Right renal cortex interstitium (tissue), 3 donors: ENCODE measurements around the gene CAMK1. TPM values are rescaled to one million over a fixed set of nuclear protein-coding genes. Genes with fewer than 3 reads are reported as not detected.
A peak's percentile ranks its signal among the peaks of the same experiment; 100 is the strongest.

Experiments
- DNase-seq, 3 donors: peaks; one replicate each; pipeline ENCODE4 v3.0.0-alpha.2; 2013; ENCODE audit warnings: low read depth in 3 of 3, low spot score in 2 of 3
- polyA plus RNA-seq, 3 donors: library from polyadenylated mRNA; unstranded; fragments of 120-200 nt; gene quantifications; one replicate each; pipeline ENCODE4 v1.2.1, GENCODE V29; 2013; ENCODE audit not compliant: insufficient read length in 3 of 3

CAMK1 gene
- polyA plus RNA-seq, 3 donors, result 18.6 to 20.8 (median 20.4) TPM

GRCh38 chr3:9744162-9744561 is 25.6 kb downstream of the CAMK1 start:
- DNase-seq, result no peak

DNA sequence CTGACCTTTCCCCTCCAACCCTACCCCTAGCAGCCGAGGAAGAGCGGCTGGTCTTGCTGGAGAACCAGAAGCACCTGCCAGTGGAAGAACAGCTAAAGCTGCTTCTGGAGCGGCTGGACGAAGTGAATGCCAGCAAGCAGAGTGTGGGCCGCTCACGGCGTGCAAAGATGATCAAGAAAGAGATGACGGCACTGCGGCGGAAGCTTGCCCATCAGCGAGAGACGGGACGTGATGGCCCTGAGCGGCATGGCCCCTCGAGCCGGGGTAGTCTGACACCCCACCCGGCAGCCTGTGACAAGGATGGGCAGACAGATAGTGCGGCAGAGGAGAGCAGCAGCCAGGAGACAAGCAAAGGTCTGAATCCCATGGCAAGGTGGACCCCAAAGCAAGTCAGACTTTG is 26.2 kb downstream of the CAMK1 start:
- no peak for DNase-seq

DNA sequence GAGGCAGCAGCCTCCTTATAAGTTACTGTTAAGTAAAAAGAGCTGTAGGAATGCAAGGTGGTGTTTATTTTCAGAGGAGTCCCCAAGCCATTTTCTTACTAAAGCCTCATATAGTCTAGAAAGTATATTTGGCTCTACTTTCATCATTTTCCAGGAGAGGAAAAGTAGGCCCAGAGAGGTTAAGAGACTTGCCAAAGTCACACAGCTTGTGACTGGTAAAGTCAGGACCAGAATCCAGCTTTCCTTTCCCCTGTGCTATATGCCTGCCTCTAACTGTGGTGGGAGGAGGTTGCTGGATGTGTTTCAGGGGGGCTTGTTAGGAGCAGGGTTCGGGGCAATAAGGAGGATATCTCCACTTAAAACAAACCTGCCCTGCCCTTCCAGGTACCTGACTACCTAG is 27.2 kb downstream of the CAMK1 start:
- no peak for DNase-seq

DNA sequence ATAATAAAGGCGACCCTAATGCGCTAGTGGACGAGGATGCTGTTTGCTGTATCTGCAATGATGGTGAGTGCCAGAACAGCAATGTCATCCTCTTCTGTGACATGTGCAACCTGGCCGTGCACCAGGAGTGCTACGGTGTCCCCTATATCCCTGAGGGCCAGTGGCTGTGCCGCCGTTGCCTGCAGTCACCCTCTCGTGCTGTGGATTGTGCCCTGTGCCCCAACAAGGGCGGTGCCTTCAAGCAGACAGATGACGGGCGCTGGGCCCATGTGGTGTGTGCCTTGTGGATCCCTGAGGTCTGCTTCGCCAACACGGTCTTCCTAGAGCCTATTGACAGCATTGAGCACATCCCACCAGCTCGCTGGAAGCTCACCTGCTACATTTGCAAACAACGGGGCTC is 30.6 kb downstream of the CAMK1 start:
- DNase-seq, result no peak

DNA sequence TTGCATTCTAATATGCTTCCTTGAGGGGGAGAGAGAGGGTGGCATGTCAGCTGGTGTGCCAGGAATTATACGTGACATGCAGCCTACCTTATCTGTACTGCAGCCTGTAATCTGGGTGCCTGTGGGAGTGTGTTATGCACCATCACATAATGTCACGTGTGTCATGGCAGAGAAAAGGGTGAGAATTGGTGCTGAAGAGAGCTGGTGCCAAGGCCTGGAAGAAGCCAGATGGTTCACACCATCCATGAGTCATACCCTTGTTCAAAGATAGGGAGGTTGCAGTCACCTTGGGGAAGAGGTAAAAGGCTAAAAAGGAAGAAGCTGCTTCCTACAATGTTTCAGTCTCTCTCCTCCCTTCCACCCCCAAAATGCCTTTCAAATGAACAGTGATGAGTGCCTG is 32.9 kb downstream of the CAMK1 start:
- DNase-seq, result no peak

DNA sequence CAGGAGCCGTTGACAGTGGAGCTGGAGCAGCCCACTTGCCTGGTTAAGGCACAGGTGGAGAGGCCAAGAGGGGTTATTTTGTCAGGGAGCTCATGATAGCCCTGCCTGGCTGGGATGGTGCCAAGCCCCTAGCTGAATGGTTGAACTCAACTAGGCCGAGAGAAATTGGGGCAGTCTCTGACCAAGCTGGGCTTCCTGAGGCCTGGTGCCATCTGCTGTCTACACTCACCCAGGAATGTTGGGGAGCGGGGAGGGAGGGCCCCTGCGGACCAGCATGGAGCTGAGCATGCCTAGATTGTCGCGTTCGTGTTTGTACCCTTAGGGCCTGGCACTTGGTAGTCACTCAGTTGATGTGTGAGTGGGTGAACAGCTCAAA is 37.0 kb downstream of the CAMK1 start:
- DNase-seq, result no peak

GRCh38 chr3:9732080-9732739 is 37.5 kb downstream of the CAMK1 start:
- no peak for DNase-seq

DNA sequence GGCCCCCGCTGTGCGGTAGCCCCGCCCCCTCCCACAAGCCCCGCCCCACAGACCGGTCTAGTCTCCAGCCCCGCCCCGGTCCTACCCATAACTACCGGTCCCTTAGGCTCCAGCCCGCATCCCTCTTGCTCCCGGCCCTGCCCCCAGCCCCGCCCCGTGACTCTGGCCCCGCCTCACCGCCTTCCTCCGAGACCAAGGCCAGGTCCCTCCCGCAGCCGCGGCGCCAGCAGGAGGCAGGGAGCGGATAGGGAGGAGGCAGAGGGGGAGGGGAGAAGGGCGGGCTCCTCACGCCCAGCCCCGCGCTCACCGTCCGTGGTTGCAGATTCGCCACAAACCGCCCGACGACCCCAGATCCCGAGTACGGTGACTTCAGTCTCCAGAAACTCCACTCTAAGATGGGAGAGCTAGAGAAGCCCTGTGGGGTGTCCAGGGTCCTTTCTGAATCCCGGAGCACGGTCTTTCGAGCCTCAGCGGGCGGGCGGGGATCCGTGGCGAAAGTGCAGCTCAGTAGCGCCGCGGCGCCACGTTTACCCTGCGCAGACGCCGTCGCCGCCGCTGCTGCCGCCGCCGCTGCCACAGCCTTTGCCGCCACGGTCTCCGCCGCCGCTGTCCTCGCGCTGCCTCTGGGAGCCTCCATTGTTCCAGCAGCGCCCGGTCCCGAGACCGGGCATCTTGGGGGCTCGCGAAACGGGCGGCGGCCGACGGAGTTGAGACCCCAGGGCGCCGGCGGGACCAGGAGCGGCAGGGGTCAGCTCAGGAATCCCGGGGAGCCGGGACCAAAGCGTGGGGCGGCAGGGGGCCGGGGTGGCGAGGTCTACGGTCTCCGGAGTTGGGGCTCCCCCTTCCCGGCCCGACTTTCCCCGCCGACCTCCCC is 38.3 kb downstream of the CAMK1 start, which contains the start of gene BRPF1:
Gene BRPF1 (plus strand): TSS at position 530 of the 874 bp plus-strand sequence. CDS start 2,406 bp downstream, outside the sequence.
- DNase-seq, result peak; percentile 94 to 100 (median 97)

DNA sequence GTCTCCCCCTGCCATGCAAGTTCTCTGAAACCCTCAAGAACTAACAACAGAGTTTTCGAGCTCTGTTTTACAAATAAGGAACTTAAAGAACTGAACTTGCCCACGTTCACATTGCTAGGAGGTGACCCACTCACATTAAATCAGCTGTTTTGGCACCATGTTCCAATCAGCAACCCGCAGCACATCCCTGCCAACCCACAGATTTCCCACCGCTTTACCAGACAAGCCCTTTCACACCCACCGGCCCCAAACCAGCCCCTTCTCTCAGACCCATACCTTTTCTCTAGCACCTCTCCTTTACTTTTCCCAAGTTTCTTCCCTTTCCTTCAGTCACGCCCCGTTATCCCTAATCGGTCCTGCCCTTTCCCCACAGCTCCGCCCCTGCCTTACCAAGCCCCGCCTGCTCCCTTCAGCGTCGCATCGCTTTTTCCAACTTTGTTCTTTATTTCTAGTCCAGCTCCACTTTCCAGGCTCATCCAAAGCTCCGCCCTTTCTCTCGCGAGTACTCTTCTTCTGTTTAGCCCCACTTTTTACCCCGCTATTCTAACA is 39.0 kb downstream of the CAMK1 start:
- no peak for DNase-seq

DNA sequence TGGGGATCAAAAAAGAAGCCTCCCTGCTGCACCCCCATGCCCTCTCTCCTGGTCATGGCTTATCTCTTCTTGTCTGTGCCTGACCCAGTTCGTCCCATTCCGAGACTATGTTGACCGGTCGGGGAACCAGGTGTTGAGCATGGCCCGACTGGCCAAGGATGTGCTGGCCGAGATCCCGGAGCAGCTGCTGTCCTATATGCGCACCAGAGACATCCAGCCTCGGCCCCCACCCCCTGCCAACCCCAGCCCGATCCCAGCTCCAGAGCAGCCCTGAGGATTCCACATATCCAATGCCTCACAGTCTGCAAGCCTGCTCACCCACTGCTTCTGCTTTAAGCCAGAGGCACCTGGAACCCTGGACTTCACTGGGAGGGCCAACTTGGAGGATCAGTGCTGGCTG is 40.3 kb downstream of the CAMK1 start:
- no peak for DNase-seq

GRCh38 chr3:9727743-9728142 is 42.0 kb downstream of the CAMK1 start:
- no peak for DNase-seq

DNA sequence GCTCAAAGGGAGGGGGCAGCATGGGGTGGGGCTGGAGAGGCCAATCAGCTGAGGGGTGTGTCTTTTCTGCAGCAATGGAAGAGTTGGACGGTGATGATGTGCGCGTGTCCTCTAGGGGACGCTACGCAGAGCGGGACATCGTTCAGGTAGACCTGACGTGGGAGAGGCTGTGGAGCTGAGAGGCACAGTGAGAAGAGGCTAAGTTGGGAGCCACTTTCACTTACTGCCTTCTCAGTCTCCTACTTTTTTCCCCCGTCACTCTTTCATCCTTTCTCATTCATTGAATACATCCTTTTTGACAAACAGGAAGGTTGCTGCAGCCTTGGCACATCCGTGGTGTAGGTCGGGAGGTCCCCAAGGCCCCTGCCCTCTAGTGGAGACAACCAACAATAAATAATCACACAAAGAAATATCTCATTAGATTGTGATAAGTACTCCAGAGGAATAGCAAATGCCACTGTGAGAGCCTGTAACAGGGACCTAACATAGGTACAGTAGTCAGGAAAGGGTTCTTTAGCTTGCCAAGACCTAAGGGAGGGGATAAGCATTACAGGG is 42.6 kb downstream of the CAMK1 start:
- no peak for DNase-seq

DNA sequence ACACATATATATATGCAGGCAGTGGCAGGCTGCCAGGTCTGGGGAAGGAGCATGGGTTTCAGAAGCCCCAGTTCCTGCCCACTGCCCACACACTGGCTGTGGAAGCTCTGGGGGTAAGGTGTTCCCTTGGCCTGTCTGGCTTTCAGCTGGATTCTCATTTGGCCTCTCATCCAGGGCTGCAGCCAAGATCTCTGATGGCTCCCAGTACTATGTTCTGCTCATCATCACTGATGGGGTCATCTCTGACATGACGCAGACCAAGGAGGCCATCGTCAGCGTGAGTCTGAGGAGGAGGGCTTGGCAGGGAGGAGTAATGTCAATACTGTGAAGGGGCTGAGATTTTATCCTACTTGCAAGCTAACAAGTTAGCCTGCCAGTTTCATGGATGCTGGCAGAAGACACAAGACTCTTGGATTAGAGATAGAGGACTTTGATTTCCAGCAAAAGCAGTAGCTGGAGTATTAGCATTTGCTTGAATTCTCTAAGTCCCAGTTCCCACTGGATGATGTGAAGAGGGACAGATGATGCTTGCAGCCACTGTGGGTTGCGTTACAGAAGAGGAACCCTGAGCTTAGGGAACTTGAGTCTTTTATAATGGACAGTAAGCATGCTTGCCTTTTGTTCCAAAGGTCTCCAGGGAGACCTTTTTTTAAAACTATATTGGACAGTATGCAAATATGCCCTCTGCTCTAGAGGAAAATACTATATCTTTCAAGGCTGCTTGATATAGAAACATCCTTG is 43.8 kb downstream of the CAMK1 start:
- no peak for DNase-seq

DNA sequence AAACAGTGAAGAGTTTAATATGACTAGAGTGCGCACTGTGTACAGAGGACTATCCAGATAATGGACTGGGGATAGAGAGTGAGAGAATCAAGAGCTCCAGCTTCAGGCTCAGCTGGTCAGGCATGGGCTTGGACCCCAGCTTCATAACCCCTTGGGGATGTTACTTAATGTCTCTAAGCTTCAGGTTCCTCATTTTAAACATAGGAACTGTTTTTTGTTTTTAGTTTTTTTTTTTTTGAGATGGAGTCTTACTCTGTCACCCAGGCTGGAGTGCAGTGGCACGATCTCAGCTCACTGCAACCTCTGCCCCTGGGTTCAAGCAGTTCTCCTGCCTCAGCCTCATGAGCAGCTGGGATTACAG is 48.1 kb downstream of the CAMK1 start:
- no peak for DNase-seq

DNA sequence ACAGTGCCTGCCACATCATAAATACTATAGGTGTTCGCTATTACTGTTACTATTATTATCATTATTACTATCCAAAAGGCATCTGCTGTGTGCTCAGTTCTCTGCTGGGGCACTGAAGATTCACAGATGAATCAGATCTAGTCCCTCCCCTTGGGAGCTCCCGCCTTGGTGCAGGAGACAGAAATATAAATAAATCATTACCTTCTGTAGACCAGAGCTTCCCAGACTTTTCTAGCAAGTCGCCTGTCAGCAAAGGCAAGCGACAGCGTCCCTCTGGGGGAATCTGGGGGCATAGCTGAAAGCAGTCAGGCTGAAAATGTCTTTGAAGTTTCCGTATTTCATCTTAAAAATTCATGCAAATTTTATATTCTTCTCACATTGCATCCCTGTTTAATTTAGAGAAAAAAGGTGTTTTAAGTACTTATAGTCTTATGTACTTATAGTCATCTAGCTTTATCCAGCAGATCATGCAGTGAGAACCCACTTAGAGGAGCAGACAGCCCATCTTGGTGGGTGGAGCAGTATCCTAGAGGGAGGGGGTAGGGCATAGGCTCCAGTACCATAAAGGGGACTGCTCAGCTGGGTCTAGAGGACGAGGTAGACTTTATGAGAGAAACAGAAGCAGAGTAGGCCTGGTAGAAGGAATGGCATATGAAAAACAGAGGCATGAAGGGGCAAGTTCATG is 48.6 kb downstream of the CAMK1 start:
- DNase-seq, result no peak

GRCh38 chr3:9718118-9718517 is 51.6 kb downstream of the CAMK1 start:
- DNase-seq, result no peak

DNA sequence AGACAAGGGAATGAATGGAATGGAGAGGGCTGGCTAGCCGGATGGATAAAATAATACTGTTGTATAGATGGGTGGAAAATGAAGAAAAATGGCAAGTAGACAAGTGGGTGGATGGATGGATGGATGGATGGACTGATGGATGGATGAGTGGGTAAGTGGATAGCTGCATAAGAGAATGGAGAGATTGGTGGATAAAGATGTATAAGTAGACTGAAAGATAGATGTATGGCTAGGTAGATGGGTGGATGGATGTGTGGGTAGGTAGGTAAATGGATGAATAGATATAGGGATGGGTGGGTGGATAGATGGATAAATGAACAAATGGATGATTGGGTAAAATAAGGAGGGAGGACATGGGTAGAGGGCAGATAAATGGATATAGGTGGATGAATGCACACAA is 52.2 kb downstream of the CAMK1 start:
- DNase-seq, result no peak

DNA sequence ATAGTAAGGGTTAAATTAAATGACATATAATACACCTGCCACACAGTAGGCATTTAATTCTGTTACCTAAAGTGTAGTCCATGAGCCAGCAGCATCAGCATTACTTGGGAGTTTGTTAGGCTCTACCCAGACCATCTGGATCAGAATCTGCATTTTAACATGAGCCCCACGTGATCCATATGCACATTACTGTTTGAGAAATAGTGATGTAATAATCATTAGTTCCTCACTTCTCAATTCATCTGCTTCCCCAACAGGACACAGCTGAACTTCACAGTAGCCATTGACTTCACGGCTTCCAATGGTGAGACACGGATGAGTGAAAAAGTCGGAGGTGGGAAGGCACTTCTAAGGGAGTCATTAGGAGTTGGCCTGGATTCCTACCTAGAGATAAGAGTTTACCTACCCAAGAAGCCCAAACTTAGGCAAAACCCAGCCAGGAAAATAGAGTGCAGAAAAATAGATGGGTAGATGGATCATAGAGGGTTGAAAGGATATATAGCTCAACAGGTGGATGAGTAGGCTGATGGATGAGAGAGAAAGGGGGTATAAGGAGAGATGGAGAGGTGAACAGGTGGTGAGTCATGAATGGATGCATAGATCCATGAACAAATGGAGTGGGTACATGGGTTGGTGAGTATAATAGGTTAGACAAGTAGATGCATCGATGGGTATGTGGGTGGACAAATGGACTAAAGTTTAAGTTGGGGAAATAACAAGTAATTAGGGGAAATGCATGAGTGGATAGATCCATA is 52.8 kb downstream of the CAMK1 start:
- DNase-seq, result no peak

DNA sequence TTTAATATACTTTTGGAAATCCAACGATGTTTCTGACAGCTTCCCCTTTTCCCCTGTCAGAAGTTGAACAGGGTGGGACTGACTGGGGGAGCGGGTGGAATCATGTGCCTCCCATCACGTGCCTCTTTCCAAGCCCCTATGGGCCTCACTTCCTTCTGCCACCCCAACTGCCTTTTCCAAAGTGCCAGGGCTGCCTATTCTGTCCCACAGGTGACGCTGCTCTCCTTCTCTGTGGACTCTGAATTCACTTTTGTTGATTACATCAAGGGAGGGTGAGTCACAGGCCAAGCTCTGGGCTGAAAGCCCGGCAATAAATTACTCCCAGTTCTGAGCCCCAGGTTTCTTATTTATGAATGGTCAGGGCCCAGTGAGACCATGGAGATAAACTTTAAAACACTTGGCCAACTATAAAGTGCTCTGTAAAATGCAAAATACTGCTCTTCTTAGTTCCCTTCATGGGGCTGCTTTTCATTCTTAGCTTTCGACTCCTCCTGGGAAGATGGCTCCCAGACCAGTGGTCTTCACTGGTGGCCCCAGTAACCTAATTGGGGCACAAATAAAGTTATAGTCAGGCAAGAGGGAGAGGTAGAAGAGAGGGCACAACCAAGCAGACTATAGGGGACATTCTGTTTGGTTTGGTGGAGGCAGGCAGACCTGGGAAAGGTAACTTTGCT is 53.8 kb downstream of the CAMK1 start:
- DNase-seq, result no peak
